K562 (cell line): Measurements from ENCODE around the gene RXYLT1. TPM values are rescaled to one million over a fixed set of nuclear protein-coding genes. Genes with fewer than 3 reads are reported as not detected.
A peak's percentile ranks its signal among the peaks of the same experiment; 100 is the strongest.

ENCODE experiments used
- ARHGAP35 ChIP-seq: fragments of 450-650 bp; IDR thresholded peaks from 2 replicates; pipeline ENCODE4 v1.6.1; 2018; ENCODE audit not compliant: partially characterized antibody
- CCNT2 ChIP-seq: IDR thresholded peaks from 2 replicates; pipeline ENCODE4 v1.6.1; 2011; ENCODE audit warnings: borderline replicate concordance, low read depth, mild to moderate bottlenecking, moderate library complexity, mixed read lengths, low read length; ENCODE audit not compliant: insufficient read length; ENCODE audit errors: extremely low read depth
- DEAF1 ChIP-seq: fragments of 450-650 bp; formaldehyde crosslinking; IDR thresholded peaks from 2 replicates; pipeline ENCODE4 v1.4.0; 2020; ENCODE audit warnings: mild to moderate bottlenecking, moderate library complexity
- EP300 ChIP-seq: IDR thresholded peaks from 2 replicates; pipeline ENCODE4 v1.6.1; 2012; ENCODE audit warnings: low read length, improper control_type of control experiment
- GABPB2 ChIP-seq: fragments of 250-450 bp; sonication (Bioruptor Pico); conservative IDR thresholded peaks from 2 replicates; pipeline ENCODE4 v1.5.1; 2021; ENCODE audit warnings: mild to moderate bottlenecking
- HEY1 ChIP-seq: fragments of 250-450 bp; sonication (Bioruptor Pico); IDR thresholded peaks from 2 replicates; pipeline ENCODE4 v1.5.0; 2020; ENCODE audit warnings: mild to moderate bottlenecking, moderate library complexity, borderline replicate concordance
- IFI16 ChIP-seq: fragments of 250-450 bp; sonication (Bioruptor Pico); IDR thresholded peaks from 2 replicates; pipeline ENCODE4 v2.1.2; 2022; ENCODE audit warnings: mild to moderate bottlenecking, inconsistent platforms
- POLR2A ChIP-seq: fragments of 450-650 bp; conservative IDR thresholded peaks from 2 replicates; pipeline ENCODE4 v1.6.1; 2016
- POLR2AphosphoS2 ChIP-seq: IDR thresholded peaks from 2 replicates; pipeline ENCODE4 v1.6.1; 2012; ENCODE audit warnings: low read length, improper control_type of control experiment
- RBM15 ChIP-seq: fragments of 200-400 bp; formaldehyde crosslinking; IDR thresholded peaks from 2 replicates; pipeline ENCODE4 v1.6.1; 2018; ENCODE audit warnings: mild to moderate bottlenecking, low read length, moderate library complexity; ENCODE audit not compliant: insufficient read depth
- SUPT5H ChIP-seq: fragments of 450-650 bp; IDR thresholded peaks from 2 replicates; pipeline ENCODE4 v1.6.1; 2016
- YBX1 ChIP-seq: fragments of 450-650 bp; IDR thresholded peaks from 2 replicates; pipeline ENCODE4 v1.7.1; 2016; ENCODE audit warnings: mild to moderate bottlenecking
- ZBED1 ChIP-seq: IDR thresholded peaks from 2 replicates; pipeline ENCODE4 v1.6.1; 2014
- ZMIZ1 ChIP-seq, 2 experiments: fragments of 150-350 bp in 1 of 2; IDR thresholded peaks; 2 replicates each; pipeline ENCODE4 v1.6.1; 2012 to 2016; ENCODE audit warnings: low read depth in 2 of 2, low read length in 2 of 2, mild to moderate bottlenecking in 1 of 2, moderate library complexity in 1 of 2
- ZNF184 ChIP-seq: sonication (generic); formaldehyde crosslinking; IDR thresholded peaks from 2 replicates; pipeline ENCODE4 v1.5.0; 2020; ENCODE audit warnings: missing genetic modification reagents
- polyA plus RNA-seq, 8 experiments: library from polyadenylated mRNA; depleted of rRNA in 4 of 8; stranded (reverse) in 5 of 8; unstranded in 3 of 8; fragments of >200 nt; fragmentation: Nextera tagmentation in 2 of 8; fragmentation: Illumina TruSeq in 1 of 8; extraction: Ambion mirVana in 2 of 8; extraction: Trizol in 1 of 8; gene quantifications; 2 replicates each; pipeline versions ENCODE4 v1.2.1 to v1.2.3, GENCODE V29; 2011 to 2014; ENCODE audit warnings: inconsistent platforms in 1 of 8, missing spikeins in 1 of 8
- total RNA-seq, 7 experiments: library from RNA; depleted of rRNA in 6 of 7; stranded (reverse); fragments of >200 nt in 6 of 7; fragmentation: Illumina TruSeq in 2 of 7; extraction: Trizol in 2 of 7; gene quantifications; 2 replicates each; pipeline versions ENCODE4 v1.2.1 to v1.2.3, GENCODE V29; 2011 to 2021; ENCODE audit warnings: low replicate concordance in 1 of 7
- TF ChIP-seq, protein P1 (sequence below): IDR thresholded peaks from 2 replicates; pipeline ENCODE4 v1.6.1; 2012; ENCODE audit warnings: low read depth, low read length, improper control_type of control experiment, borderline replicate concordance
- TF ChIP-seq, protein P2 (sequence below): fragments of 250-450 bp; sonication (Bioruptor Pico); IDR thresholded peaks from 2 replicates; pipeline ENCODE4 v1.4.0; 2020; ENCODE audit warnings: mild to moderate bottlenecking, moderate library complexity
- TF ChIP-seq, protein P3 (sequence below): sonication (generic); formaldehyde crosslinking; IDR thresholded peaks from 2 replicates; pipeline ENCODE4 v1.8.0; 2022; ENCODE audit warnings: mild to moderate bottlenecking, missing genetic modification reagents, borderline replicate concordance

The RXYLT1 gene
- total and polyA plus RNA-seq, 9 of the 15 experiments (the other 6 are each of a cell fraction or from before 2014, with no cell fraction given), result 6.7 to 26.5 (median 20.9) TPM

GRCh38 chr12:63843721-63844390 lies 64.1 kb downstream of the RXYLT1 start (continued):
- TF ChIP-seq ZMIZ1 (IDR thresholded peaks at IDR 0.05; ENCODE audit: low read depth in 2 of 2, low read length in 2 of 2) (no peak), GABPB2 (CRISPR knock-in tag) (no peak), POLR2A (no peak), IFI16 (no peak), SUPT5H (no peak), ZBED1 (no peak), ZNF184 (CRISPR knock-in tag) (no peak), HEY1 (no peak), DEAF1 (0 out of 2 replicates have a peak, but pooled peaks have one; percentile 41), ARHGAP35 (no peak), RBM15 (no peak), CCNT2 (peak; percentile 62), EP300 (no peak), POLR2AphosphoS2 (no peak), YBX1 (no peak)
- TF ChIP-seq, protein P1, sequence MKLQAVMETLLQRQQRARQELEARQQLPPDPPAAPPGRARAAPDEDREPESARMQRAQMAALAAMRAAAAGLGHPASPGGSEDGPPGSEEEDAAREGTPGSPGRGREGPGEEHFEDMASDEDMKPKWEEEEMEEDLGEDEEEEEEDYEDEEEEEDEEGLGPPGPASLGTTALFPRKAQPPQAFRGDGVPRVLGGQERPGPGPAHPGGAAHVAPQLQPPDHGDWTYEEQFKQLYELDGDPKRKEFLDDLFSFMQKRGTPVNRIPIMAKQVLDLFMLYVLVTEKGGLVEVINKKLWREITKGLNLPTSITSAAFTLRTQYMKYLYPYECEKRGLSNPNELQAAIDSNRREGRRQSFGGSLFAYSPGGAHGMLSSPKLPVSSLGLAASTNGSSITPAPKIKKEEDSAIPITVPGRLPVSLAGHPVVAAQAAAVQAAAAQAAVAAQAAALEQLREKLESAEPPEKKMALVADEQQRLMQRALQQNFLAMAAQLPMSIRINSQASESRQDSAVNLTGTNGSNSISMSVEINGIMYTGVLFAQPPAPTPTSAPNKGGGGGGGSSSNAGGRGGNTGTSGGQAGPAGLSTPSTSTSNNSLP, result no peak
- TF ChIP-seq, protein P2, sequence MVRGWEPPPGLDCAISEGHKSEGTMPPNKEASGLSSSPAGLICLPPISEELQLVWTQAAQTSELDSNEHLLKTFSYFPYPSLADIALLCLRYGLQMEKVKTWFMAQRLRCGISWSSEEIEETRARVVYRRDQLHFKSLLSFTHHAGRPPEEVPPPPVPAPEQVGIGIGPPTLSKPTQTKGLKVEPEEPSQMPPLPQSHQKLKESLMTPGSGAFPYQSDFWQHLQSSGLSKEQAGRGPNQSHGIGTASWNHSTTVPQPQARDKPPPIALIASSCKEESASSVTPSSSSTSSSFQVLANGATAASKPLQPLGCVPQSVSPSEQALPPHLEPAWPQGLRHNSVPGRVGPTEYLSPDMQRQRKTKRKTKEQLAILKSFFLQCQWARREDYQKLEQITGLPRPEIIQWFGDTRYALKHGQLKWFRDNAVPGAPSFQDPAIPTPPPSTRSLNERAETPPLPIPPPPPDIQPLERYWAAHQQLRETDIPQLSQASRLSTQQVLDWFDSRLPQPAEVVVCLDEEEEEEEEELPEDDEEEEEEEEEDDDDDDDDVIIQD (CRISPR knock-in tag), result no peak
- TF ChIP-seq, protein P3, sequence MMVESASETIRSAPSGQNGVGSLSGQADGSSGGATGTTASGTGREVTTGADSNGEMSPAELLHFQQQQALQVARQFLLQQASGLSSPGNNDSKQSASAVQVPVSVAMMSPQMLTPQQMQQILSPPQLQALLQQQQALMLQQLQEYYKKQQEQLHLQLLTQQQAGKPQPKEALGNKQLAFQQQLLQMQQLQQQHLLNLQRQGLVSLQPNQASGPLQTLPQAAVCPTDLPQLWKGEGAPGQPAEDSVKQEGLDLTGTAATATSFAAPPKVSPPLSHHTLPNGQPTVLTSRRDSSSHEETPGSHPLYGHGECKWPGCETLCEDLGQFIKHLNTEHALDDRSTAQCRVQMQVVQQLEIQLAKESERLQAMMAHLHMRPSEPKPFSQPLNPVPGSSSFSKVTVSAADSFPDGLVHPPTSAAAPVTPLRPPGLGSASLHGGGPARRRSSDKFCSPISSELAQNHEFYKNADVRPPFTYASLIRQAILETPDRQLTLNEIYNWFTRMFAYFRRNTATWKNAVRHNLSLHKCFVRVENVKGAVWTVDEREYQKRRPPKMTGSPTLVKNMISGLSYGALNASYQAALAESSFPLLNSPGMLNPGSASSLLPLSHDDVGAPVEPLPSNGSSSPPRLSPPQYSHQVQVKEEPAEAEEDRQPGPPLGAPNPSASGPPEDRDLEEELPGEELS (CRISPR knock-in tag), result no peak
